NCI-H146 (cell line): ENCODE measurements around the gene GKN1.

Experiments
- DNase-seq: peaks from one replicate; lab custom pipeline; 2025; lab: John Stamatoyannopoulos, UW

Gene GKN1

DNA sequence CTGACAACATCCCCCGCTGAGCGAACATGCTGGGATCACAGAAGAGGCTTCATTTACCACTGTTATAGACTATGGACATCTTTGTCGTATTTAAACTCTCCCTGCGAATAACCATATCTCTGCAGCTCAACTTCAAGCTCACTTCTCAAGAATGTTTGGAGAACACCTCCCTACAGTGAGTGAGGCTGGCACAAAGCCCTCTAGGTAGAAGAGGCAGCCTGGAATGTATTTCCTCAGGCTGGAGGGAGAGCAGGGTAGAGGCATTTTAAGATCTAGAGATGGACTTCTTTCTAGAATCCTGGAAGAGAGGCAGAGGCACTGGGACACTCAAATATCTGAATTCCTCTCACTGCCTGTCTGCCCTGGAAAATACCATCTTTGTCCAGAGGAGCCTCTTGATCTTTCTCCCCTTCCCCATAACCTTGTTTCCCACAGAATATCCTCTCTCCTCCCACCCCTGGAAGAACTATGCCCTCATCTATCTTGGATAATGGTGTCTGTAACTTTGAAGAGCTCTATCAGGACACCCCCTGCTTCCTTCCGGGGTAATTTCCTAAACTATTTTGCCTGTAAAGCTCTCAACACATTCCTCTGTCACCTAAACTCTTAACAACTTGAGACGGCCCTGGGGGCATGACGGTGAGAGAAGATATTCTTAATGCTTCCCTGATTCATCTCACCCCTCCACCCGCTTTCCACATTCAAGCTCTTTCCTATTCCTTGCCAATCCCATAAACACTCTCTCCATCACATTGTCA is 36.2 kb downstream of the GKN1 start:
- DNase-seq = no peak

DNA sequence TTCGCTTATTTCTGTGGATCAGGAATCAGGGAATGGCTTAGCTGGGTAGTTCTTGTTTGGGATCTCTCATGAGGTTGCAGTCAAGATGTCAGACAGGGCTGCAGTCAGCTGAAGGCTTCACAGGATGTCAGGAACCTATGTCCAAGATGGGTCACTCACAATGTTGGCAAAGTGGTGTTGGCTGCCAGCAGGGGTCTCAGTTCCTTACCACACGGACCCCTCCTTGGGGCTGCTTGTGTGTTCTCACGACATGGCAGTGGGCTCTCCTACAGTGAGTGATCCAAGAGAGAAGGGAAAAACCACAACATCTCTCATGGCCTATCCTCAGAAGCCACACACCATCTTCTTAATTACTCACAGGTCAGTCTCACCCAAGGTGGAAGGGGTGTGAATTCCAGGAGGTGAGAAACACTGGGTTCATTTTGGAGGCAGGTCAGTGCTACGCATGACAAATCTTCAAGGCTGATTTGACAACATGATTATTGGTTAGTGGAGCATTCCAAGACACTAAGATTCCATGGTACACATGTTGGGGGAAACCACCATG is 37.2 kb downstream of the GKN1 start:
- no peak for DNase-seq

DNA sequence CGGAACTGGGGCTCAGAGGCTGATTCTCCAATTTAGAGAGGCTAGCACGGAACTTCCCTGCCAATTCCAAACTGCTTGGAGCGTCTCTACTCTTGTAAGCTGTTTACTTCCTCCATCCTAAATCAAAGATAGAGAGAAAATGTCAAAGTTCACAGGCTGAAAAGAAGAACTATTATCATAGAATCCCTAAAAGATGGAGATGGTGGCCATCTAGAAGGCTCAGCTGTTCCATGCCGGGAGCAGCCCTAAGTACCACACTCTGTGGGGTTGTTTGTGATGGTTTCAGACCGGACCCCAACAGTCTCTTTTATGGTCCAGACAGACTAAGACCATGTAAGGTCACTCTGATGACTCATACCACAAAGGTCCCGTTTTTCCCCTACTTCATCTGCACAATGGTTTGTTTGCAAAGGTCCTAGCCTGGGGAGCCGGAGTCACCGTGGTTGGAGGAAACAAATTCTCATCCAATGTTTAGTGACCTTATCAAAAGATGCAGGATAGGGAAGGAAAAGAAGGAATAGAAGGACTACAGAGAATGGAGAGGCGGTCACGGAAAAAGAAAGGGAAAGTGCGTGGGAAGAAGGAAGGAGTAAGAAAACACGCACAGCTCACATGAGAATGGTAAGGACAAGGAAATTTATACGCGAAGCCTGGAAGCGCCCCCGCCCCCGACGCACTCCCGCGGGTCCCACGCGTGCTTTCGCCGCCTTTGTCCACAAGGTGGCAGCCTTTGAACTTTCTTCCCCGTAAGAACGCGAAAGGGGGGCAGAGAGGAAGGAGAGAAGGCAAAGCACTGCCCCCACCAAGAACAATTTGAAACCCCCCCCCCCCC is 38.1 kb downstream of the GKN1 start:
- peak; percentile 51 for DNase-seq

- DNase-seq = peak; percentile 51
Measured at GRCh38 chr2:69013142-69013839, 38.9 kb downstream of the GKN1 start, which contains the start of gene ANTXR1. Gene ANTXR1 (plus strand): TSS chr2:69013179. CDS start chr2:69013500, 321 bp downstream.

GRCh38 chr2:69013840-69014821 is 39.7 kb downstream of the GKN1 start:
- no peak for DNase-seq

DNA sequence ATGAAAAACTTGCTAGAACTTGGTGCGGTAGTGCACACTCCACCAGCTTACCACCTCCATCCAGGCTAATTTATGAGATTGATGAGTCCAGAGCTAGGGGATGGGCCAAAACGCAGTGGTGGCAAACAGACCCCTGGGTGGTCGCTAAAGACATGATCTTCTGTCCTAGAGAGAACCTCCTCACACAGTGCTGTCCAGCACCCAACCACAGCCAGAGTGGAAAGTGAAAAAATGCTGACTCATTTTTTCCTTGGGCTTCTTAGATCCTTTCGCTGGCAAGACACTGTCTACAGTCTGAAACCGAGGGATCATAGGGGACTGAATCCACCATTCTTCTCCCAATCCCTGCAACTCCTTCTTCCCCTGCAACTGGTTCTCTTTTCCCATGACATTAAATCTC is 42.6 kb downstream of the GKN1 start:
- no peak for DNase-seq

GRCh38 chr2:69017835-69018234 is 43.4 kb downstream of the GKN1 start:
- DNase-seq = no peak

GRCh38 chr2:69018678-69019095 is 44.3 kb downstream of the GKN1 start:
- no peak for DNase-seq

DNA sequence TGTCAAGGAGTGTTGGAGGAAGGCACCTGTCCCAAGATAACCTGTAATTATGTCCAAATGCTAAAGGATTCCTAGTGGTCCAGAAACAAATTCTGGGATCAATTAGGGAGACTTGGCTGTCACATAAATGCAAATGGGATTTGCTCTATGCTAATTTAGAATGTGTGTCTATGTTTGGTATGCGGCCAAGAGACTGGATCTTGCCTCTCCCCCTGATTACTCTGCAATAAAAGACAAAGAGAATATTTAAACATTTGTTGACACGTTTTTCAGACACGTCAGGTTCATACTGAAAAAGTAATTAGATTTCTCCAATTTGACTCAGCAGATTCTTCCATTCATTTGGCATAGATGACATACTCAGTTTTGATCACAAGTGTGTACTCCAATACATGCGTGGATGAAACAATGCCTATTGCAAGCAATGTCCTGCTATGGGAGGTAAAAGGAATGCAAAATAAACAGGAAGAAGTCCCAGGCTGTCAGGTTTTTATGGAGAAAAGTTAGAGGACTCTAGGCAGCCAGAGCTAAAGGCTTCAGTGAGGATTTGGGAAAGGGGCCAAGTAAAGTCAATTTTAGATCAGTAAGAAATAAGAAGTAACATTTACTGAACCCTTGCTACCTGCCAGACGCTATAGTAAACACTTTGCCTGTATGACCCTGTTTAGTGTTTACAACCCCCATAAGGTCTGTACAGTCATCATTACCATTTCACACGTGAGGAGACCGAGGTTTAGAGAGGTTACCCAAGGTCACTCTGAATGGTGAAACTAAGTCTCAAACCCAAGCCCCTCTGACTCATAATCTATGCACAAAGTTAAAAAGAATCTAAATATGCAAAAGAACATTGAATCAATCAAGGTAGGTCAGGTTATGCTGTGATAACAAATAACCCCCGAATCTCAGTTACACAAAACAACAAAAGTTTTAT is 46.3 kb downstream of the GKN1 start:
- DNase-seq = no peak

DNA sequence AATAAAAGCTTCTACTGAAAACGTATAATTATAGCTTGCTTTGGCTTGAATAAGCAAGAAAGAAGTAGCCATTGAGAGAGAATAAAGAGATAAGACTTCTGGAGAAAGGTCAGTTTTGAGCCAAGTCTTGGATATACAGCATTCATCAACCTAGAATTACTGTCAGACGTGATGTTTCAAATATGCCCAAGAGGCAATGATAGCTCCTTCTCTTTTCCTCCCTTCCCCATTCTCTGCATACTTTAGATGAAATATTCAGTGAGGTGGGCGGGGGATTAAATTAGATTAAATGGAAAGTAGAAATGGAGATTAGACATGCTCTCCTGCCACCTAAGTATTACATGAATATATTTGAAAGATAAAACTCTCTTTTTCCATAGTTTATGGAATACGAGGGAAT is 47.3 kb downstream of the GKN1 start:
- DNase-seq = no peak

- DNase-seq = no peak
Measured at GRCh38 chr2:69022548-69022947, 48.1 kb downstream of the GKN1 start.

DNA sequence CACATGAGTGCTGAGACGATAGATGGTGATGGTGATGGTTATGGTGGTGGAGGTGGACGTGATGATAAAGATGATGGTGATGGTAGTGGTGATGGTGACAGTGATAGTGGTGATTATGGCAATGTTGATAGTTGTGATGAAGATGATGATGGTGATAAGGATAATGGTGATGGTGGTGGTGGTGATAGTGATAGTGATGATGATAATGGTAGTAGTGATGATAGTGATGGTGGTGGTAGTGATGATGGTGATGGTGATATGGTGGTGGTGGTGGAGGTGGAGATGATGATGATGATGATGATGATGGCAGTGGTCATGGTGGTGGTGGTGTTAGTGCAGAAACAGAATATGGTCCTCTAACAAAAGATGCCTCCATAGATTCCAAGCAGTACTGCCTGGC is 48.8 kb downstream of the GKN1 start:
- no peak for DNase-seq

GRCh38 chr2:69026026-69026425 is 51.6 kb downstream of the GKN1 start:
- no peak for DNase-seq

DNA sequence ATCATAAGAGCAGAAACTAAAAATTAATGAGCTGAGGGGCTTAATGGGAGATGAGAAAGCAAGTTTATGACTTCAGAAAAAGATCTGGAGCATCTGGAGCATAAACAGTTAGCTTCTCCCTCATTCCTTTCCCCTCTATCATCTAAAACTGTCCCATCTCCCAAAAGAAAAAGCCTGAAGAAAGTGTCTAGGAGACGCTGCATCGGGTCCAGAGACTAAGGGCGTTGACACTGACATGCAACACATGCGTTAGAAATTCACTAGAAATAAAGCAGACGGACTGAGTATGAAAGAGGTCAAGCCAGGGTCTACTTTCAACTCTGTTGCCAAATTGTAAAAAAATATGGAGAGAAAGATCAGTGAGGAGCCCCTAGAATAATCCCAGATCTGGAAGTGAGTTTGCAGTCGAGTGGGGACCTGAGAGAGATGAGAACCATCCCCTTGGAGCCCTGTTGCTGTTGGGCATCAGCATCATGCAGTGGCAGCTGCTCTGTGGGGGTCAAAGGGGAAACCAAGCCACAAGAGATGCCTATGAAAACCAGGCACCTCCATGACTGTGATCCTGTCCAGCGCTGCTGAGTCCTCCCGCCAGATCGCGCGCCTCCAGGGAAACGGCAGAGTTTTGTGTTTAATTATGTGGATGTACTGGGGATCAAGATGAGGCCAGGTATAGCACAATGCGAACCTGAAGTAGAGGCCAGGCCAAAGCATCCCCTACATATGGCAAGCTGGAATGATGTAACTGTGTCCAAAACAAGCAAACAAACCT is 52.4 kb downstream of the GKN1 start:
- no peak for DNase-seq
